Liver (tissue), 9 donors: ENCODE measurements around the gene ABHD17A. TPM values are rescaled to one million over a fixed set of nuclear protein-coding genes. Genes with fewer than 3 reads are reported as not detected.

Experiments
- DNase-seq: peaks from one replicate; pipeline ENCODE4 v3.0.0-alpha.2; 2017; ENCODE audit warnings: low spot score
- H3K27ac ChIP-seq, 2 donors: one replicate each; pipeline ENCODE4 v1.7.0; 2013; ENCODE audit warnings: inconsistent platforms in 2 of 2, low read length in 2 of 2, control low read depth in 1 of 2, low read depth in 1 of 2, mild to moderate bottlenecking in 1 of 2
- H3K27me3 ChIP-seq, 4 donors: one replicate each; pipeline versions ENCODE4 v1.6.1 to v1.7.0; 2013; ENCODE audit warnings: low read length in 3 of 4, inconsistent platforms in 1 of 4, mild to moderate bottlenecking in 1 of 4, moderate library complexity in 1 of 4; ENCODE audit not compliant: control insufficient read depth in 4 of 4, insufficient read depth in 4 of 4
- H3K36me3 ChIP-seq, 4 donors: one replicate each; pipeline versions ENCODE4 v1.6.1 to v1.7.0; 2013; ENCODE audit warnings: low read length in 3 of 4, mild to moderate bottlenecking in 3 of 4, low read depth in 1 of 4, moderate library complexity in 1 of 4; ENCODE audit not compliant: control insufficient read depth in 4 of 4, insufficient read depth in 3 of 4
- H3K4me1 ChIP-seq, 4 donors: one replicate each; pipeline versions ENCODE4 v1.6.1 to v1.7.0; 2013; ENCODE audit warnings: low read length in 3 of 4, mild to moderate bottlenecking in 3 of 4, moderate library complexity in 1 of 4; ENCODE audit not compliant: control insufficient read depth in 4 of 4, insufficient read depth in 4 of 4
- H3K4me3 ChIP-seq, 3 donors: one replicate each; pipeline versions ENCODE4 v1.6.1 to v1.7.0; 2013; ENCODE audit warnings: low read length in 3 of 3, control low read depth in 1 of 3, low read depth in 1 of 3, mild to moderate bottlenecking in 1 of 3
- H3K9ac ChIP-seq, 2 donors: one replicate each; pipeline ENCODE4 v1.7.0; 2013; ENCODE audit warnings: low read length in 2 of 2, mild to moderate bottlenecking in 2 of 2, moderate library complexity in 2 of 2, control low read depth in 1 of 2, low read depth in 1 of 2
- H3K9me3 ChIP-seq, 4 donors: one replicate each; pipeline versions ENCODE4 v1.6.1 to v1.7.0; 2013; ENCODE audit warnings: low read length in 3 of 4; ENCODE audit not compliant: control insufficient read depth in 4 of 4
- EGR1 ChIP-seq, 2 donors: IDR thresholded peaks; 2 replicates each; pipeline ENCODE4 v1.6.1; 2016 to 2018; ENCODE audit warnings: antibody characterized with exemption in 2 of 2, low read depth in 2 of 2
- FOXA1 ChIP-seq: IDR thresholded peaks from 2 replicates; pipeline ENCODE4 v1.6.1; 2016; ENCODE audit warnings: antibody characterized with exemption
- FOXA2 ChIP-seq: IDR thresholded peaks from 2 replicates; pipeline ENCODE4 v1.6.1; 2016; ENCODE audit warnings: antibody characterized with exemption
- GABPA ChIP-seq, 2 donors: IDR thresholded peaks in 1 of 2; conservative IDR thresholded peaks in 1 of 2; 2 replicates each; pipeline ENCODE4 v1.6.1; 2016; ENCODE audit warnings: antibody characterized with exemption in 2 of 2, mild to moderate bottlenecking in 1 of 2, moderate library complexity in 1 of 2
- HNF4A ChIP-seq, 2 donors: conservative IDR thresholded peaks; 2 replicates each; pipeline ENCODE4 v1.6.1; 2016; ENCODE audit warnings: antibody characterized with exemption in 2 of 2, mild to moderate bottlenecking in 2 of 2
- HNF4G ChIP-seq: IDR thresholded peaks from 2 replicates; pipeline ENCODE4 v1.6.1; 2016; ENCODE audit warnings: antibody characterized with exemption
- JUND ChIP-seq, 2 donors: IDR thresholded peaks; 2 replicates each; pipeline ENCODE4 v1.6.1; 2016; ENCODE audit warnings: antibody characterized with exemption in 2 of 2
- NR2F2 ChIP-seq: IDR thresholded peaks from 2 replicates; pipeline ENCODE4 v1.6.1; 2016; ENCODE audit warnings: antibody characterized with exemption
- RAD21 ChIP-seq, 2 donors: IDR thresholded peaks; 2 replicates each; pipeline ENCODE4 v1.6.1; 2016; ENCODE audit warnings: antibody characterized with exemption in 2 of 2, mild to moderate bottlenecking in 2 of 2
- TAF1 ChIP-seq: conservative IDR thresholded peaks from 2 replicates; pipeline ENCODE4 v1.6.1; 2016; ENCODE audit warnings: antibody characterized with exemption, mild to moderate bottlenecking
- YY1 ChIP-seq: IDR thresholded peaks from 2 replicates; pipeline ENCODE4 v1.6.1; 2016; ENCODE audit warnings: antibody characterized with exemption, mild to moderate bottlenecking
- WGBS: extraction: QIAGEN DNeasy Blood & Tissue Kit; methylation state at CpG from one replicate; pipeline ENCODE4 v1.1.7; 2013; 5-methylcytosine and 5-hydroxymethylcytosine counted together
- polyA plus RNA-seq, 2 donors: library from polyadenylated mRNA; stranded (reverse) in 1 of 2; unstranded in 1 of 2; fragments of 200-250 nt in 1 of 2; fragments of >200 nt in 1 of 2; fragmentation: Nextera tagmentation in 1 of 2; extraction: Ambion mirVana in 1 of 2; gene quantifications; one replicate each; pipeline versions ENCODE4 v1.2.1 to v1.2.3, GENCODE V29; 2013 to 2015
- total RNA-seq, 2 donors: library from RNA; depleted of rRNA; stranded (reverse); fragments of >200 nt; gene quantifications; one replicate each; pipeline ENCODE4 v1.2.3, GENCODE V29; 2014
- TF ChIP-seq, protein P1 (sequence below): IDR thresholded peaks from 2 replicates; pipeline ENCODE4 v1.6.1; 2016; ENCODE audit warnings: antibody characterized with exemption, mild to moderate bottlenecking
- TF ChIP-seq, protein P2 (sequence below): IDR thresholded peaks from 2 replicates; pipeline ENCODE4 v1.6.1; 2016; ENCODE audit warnings: antibody characterized with exemption
- TF ChIP-seq, protein P3 (sequence below): fragments of 150-350 bp; IDR thresholded peaks from 2 replicates; pipeline ENCODE4 v1.5.1; 2017; ENCODE audit warnings: improper control_type of control experiment, low read depth, low read length; ENCODE audit not compliant: missing input control
- TF ChIP-seq, protein P4 (sequence below): IDR thresholded peaks from 2 replicates; pipeline ENCODE4 v1.6.1; 2016; ENCODE audit warnings: antibody characterized with exemption
- TF ChIP-seq, protein P5 (sequence below): IDR thresholded peaks from 2 replicates; pipeline ENCODE4 v1.6.1; 2016; ENCODE audit warnings: antibody characterized with exemption
- donor health status: healthy.
- donor health status: healthy.
- donor health status: healthy.
- donor health status: healthy.
- donor health status: healthy.

Gene ABHD17A
- total and polyA plus RNA-seq, 4 donors: 8.1 to 30.2 (median 27.0) TPM

DNA sequence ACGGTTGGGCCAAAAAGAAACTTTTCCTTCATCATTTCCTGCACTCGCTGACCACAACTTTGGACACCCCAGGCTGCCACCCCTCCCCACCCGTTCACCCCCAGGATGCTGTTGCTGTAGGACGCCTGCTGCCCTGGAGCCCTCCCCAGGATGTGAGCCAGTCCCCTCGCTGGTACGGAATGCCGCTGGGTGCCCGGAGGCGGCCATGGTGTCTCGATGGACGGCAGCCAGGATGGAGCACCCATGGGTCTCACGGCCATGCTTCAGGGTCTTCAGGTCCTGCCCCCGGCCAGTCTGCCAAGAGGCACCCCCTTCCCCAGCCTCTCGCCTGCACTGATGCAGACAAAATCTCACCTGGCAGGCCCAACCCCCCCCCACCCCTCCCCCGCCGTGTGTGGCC is 40.2 kb upstream of the ABHD17A start:
- H3K4me3 ChIP-seq: no peak overlapping the region
- H3K9ac ChIP-seq: no peak overlapping the region
- H3K9me3 ChIP-seq: no peaks in the 10 kb centered on the region
- H3K27me3 ChIP-seq: no peaks in the 10 kb centered on the region
- no peak for DNase-seq
- TF ChIP-seq, protein P1, sequence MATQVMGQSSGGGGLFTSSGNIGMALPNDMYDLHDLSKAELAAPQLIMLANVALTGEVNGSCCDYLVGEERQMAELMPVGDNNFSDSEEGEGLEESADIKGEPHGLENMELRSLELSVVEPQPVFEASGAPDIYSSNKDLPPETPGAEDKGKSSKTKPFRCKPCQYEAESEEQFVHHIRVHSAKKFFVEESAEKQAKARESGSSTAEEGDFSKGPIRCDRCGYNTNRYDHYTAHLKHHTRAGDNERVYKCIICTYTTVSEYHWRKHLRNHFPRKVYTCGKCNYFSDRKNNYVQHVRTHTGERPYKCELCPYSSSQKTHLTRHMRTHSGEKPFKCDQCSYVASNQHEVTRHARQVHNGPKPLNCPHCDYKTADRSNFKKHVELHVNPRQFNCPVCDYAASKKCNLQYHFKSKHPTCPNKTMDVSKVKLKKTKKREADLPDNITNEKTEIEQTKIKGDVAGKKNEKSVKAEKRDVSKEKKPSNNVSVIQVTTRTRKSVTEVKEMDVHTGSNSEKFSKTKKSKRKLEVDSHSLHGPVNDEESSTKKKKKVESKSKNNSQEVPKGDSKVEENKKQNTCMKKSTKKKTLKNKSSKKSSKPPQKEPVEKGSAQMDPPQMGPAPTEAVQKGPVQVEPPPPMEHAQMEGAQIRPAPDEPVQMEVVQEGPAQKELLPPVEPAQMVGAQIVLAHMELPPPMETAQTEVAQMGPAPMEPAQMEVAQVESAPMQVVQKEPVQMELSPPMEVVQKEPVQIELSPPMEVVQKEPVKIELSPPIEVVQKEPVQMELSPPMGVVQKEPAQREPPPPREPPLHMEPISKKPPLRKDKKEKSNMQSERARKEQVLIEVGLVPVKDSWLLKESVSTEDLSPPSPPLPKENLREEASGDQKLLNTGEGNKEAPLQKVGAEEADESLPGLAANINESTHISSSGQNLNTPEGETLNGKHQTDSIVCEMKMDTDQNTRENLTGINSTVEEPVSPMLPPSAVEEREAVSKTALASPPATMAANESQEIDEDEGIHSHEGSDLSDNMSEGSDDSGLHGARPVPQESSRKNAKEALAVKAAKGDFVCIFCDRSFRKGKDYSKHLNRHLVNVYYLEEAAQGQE: no peak
- no peak for TF ChIP-seq JUND (IDR thresholded peaks at IDR 0.05)
- TF ChIP-seq HNF4G: no peak
- no peak for TF ChIP-seq RAD21 (IDR thresholded peaks at IDR 0.05)
- no peak for TF ChIP-seq HNF4A (conservative IDR thresholded peaks at IDR 0.05)
- no peak for TF ChIP-seq TAF1
- TF ChIP-seq YY1: no peak
- no peak for TF ChIP-seq FOXA1
- TF ChIP-seq, protein P2, sequence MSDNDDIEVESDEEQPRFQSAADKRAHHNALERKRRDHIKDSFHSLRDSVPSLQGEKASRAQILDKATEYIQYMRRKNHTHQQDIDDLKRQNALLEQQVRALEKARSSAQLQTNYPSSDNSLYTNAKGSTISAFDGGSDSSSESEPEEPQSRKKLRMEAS: no peak
- no peak overlapping the region for H3K27ac ChIP-seq
- WGBS: 94% methylated on average over 16 of the region's 16 CpGs
- peaks cover 0 to 28% (median 10%) of the 10 kb centered on the region in 4 donors for H3K36me3 ChIP-seq
- H3K4me1 ChIP-seq: peaks cover 3 to 11% (median 10%) of the 10 kb centered on the region in 4 donors

DNA sequence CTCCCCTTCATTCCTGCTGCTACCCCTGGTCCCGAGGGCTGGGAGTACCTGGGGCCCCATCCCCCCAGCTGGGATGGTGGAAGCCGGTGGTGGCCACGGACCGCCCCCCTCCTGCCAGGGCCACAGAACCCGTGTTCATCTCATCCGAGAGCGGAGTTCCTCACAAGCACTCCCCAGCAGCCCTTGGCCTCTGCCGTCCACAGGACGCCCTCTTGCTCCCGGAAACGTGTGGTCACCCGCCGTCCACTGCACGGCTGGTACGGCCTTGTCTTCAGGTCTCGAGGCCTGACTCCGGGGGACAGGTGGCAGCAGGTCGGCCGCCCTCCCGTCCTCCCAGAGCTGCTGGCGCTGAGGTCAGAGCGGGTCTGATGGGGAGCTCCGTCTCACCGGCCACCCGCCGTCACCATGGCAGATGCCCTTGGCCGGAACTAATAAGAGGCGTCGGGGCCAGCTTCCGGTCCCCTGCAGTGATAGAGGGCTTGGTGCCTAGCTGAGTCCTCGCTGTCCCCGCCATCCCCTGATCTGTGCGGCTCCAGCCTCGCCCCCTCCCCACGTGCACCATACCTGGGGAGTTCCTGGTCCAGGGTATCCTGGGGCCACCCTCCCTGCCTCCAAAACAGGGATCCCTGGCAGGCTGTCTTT is 39.1 kb upstream of the ABHD17A start:
- peaks cover 5 to 35% (median 10%) of the 10 kb centered on the region in 4 donors for H3K36me3 ChIP-seq
- peaks cover 0 to 5% (median 4%) of the 10 kb centered on the region in 4 donors for H3K4me1 ChIP-seq
- no peak for DNase-seq
- H3K9ac ChIP-seq: no peak overlapping the region
- H3K9me3 ChIP-seq: no peaks in the 10 kb centered on the region
- no peak overlapping the region for H3K27ac ChIP-seq
- H3K27me3 ChIP-seq: no peaks in the 10 kb centered on the region
- H3K4me3 ChIP-seq: no peak overlapping the region
- 95% methylated on average over 35 of the region's 35 CpGs for WGBS
- no peak for TF ChIP-seq RAD21 (IDR thresholded peaks at IDR 0.05)
- TF ChIP-seq, protein P1: no peak
- no peak for TF ChIP-seq YY1
- no peak for TF ChIP-seq GABPA (IDR thresholded peaks at IDR 0.05 in 1 of 2, conservative IDR thresholded peaks at IDR 0.05 in 1 of 2)
- TF ChIP-seq, protein P3, sequence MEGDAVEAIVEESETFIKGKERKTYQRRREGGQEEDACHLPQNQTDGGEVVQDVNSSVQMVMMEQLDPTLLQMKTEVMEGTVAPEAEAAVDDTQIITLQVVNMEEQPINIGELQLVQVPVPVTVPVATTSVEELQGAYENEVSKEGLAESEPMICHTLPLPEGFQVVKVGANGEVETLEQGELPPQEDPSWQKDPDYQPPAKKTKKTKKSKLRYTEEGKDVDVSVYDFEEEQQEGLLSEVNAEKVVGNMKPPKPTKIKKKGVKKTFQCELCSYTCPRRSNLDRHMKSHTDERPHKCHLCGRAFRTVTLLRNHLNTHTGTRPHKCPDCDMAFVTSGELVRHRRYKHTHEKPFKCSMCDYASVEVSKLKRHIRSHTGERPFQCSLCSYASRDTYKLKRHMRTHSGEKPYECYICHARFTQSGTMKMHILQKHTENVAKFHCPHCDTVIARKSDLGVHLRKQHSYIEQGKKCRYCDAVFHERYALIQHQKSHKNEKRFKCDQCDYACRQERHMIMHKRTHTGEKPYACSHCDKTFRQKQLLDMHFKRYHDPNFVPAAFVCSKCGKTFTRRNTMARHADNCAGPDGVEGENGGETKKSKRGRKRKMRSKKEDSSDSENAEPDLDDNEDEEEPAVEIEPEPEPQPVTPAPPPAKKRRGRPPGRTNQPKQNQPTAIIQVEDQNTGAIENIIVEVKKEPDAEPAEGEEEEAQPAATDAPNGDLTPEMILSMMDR: no peak
- no peak for TF ChIP-seq TAF1
- TF ChIP-seq NR2F2: no peak
- TF ChIP-seq, protein P4, sequence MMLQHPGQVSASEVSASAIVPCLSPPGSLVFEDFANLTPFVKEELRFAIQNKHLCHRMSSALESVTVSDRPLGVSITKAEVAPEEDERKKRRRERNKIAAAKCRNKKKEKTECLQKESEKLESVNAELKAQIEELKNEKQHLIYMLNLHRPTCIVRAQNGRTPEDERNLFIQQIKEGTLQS: no peak
- TF ChIP-seq, protein P5, sequence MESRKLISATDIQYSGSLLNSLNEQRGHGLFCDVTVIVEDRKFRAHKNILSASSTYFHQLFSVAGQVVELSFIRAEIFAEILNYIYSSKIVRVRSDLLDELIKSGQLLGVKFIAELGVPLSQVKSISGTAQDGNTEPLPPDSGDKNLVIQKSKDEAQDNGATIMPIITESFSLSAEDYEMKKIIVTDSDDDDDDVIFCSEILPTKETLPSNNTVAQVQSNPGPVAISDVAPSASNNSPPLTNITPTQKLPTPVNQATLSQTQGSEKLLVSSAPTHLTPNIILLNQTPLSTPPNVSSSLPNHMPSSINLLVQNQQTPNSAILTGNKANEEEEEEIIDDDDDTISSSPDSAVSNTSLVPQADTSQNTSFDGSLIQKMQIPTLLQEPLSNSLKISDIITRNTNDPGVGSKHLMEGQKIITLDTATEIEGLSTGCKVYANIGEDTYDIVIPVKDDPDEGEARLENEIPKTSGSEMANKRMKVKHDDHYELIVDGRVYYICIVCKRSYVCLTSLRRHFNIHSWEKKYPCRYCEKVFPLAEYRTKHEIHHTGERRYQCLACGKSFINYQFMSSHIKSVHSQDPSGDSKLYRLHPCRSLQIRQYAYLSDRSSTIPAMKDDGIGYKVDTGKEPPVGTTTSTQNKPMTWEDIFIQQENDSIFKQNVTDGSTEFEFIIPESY: no peak
- TF ChIP-seq EGR1 (IDR thresholded peaks at IDR 0.05; ENCODE audit: low read depth in 2 of 2): no peak
- TF ChIP-seq FOXA2: no peak
